HK-2 (cell line): Measurements from ENCODE around the gene JAZF1.

ENCODE experiments used
- DNase-seq: peaks from one replicate; pipeline ENCODE4 v3.0.0-alpha.2; 2018; ENCODE audit not compliant: unreplicated experiment

The JAZF1 gene

GRCh38 chr7:28075674-28076358 is 104.8 kb downstream of the JAZF1 start:
- no peak for DNase-seq

DNA sequence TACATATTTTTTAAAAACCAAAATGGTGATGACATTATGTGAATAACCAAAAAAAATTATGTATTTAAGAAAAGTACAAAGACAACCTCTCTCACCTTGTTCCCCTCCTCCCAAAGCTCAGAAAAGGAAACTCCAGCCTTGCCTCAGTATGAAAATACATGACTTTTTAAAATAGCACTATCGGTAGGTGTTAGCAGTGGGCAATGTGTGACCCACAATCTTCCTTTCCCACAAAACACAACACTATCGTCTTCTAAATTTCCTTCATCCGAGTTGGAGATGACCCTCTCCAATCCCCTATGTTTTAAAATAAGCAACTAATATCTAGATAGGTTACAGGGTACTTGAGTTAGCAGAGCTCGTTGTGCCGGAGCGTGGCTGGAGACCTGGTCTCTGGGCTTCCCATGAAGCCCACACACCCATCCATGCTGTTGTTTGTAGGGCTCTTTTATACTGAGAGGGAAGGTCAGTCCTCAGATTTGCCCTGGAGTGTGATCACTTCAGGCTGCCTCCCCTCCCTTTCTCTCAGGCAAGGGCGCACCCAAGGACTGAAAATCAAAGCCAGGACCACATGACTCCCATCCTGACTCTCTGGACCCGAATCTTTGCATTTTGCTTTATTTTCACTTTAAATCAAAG is 107.6 kb downstream of the JAZF1 start:
- DNase-seq, result no peak

DNA sequence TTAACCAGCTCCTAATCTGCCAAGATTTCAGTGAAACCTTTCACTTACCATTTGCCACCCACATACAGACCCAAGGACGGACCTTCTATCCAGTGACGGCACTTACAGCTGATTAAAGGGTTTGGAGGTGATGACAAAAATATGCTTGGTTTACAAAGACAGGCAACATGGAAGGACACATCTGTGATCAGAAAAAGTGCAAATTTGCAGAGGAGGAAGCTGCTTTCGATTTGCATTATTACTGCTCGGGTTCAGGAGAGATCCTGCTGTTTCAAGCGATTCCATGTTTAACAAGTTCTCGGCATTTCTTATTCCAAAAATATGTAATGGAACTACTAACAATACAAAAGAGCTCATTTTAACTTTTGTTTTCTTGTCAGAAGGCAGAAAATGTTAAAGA is 109.0 kb downstream of the JAZF1 start:
- no peak for DNase-seq

- DNase-seq, result no peak
Measured at GRCh38 chr7:28070297-28071055, 110.1 kb downstream of the JAZF1 start.

- DNase-seq, result no peak
Measured at GRCh38 chr7:28069807-28070206, 110.8 kb downstream of the JAZF1 start.

DNA sequence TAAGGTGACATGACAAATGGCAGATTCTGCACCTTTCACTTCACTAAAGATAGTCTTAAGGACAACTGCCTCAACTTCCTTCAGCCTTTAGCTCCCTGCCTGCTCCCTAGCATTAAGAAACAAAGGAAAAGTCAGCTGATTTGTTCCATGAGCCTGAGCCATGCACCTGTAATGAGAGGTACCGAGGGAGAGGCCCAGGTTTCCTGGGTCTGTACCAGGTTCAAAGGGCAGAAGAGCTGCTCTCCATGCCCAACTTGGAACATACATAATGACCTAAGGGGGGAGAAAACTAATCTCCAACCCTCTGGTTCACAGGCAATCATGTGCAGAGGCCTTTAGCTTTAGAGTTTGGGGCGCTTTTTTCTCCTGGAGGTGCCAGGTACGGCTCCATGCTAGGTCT is 111.2 kb downstream of the JAZF1 start:
- no peak for DNase-seq

DNA sequence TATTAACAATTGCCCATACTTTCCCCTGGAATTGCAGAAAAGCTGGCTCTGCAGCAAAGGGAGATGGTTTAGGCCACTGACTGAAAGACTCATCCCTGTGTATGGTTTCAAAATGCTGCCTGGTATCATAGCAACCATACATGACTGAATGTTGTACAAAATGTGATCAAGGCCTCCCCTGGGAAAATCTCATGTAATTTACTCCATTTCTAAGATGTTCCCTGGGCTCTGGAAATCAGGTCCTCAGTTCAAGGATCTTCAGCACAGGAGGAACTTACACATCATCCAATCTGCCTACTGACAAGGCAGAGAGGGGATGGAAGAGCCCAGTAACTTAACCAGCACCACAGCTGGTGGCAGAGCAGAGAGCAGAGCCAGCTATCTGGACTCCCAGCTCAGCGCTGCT is 111.8 kb downstream of the JAZF1 start:
- no peak for DNase-seq

DNA sequence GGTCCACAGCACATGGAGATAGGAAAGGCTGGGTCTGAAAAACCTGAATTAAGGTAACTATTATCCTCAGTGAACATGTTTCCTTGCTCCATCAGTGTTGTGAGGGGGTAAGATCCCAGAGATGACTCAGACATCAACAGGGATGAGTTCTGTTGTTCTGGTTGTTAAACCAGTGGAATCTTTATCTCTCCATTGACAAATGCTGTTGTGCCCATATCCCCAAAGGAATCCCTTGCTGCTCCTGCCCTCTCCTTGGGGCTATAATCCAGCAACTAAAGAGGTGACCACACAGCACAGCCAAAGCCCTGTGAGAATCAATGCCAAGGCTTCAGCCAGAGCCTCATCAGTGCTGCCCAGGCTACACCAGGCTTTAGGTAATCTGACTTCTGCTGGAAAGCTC is 113.4 kb downstream of the JAZF1 start:
- DNase-seq, result no peak

DNA sequence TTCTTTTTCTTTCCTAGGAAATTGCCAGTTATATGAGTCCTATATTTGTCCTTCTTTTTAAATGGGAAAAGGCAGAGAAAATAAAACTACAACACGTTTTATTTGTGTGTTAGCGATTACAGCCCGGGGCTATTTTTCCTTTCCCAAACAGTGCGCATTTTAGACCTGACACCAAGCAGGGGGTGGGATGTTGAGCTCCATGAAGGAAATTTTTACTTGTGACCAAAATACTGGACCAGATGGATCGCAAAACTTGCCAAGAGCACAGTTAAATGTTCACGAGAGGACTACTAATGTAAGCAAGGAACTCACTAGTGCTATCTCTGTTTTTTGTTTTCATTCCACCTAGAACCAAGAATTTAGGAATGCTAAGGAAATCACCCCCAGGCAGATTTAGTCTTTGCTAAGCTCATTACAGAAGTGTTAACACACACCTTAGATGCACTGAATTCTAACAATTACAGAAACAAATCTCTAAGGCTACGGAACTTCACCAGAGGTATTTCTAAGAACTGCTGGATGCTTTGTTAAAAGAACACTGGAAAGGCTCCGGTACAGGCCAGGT is 114.8 kb downstream of the JAZF1 start:
- DNase-seq, result no peak

DNA sequence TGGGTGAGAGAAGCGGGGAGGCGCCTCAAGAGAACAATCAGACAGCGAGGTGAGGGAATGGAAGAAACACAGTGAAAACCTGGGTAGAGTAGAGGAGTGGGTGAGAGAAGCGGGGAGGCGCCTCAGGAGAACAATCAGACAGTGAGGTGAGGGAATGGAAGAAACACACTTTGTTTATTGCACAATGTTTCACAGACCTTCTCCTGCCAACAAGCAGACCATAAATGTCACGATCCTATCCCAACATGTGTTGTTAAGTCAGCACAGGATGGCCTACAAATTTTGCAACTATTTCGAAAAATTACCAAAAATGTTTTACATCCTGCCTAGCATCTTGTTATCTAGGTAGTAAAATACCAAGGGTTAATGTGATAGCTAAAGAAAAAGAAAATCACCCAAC is 115.3 kb downstream of the JAZF1 start:
- no peak for DNase-seq

GRCh38 chr7:28064437-28064836 is 116.2 kb downstream of the JAZF1 start:
- DNase-seq, result no peak

DNA sequence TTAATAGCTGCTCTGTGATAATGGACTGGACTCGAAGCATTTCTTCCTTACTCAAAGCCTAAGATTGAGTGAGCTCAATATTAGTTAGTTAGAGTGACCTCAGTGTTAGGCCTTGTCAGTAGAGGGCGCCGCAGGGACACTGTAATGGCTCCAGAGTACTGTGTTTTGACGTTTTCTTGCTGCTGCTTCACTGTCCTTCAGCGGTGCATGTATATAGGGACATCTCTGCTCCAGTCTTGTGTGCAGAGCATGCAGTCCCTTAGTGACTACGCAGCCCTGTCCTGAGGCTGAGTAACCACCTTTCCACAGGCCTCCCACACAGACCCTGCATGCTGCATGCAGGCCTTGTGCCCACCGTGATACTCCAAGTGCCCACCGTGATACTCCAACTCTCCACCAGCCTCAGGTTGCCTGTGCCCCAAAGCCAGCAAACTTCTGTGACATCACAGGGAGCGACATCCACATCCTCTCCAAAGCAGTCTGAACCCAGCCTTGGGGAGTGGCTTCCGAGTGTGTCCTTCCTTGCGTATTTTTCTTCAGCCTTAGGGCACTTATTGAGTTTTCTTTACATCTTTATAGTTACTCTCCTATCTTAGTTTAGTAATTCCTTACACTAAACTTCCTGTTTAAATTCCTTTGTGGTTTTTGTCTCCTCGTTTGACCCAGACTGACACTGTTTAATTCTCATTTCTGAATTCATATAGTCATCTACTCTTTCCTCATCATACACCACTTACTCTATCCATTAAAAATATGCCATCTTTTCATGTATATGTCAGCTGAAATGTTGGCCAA is 118.2 kb downstream of the JAZF1 start:
- peak; percentile 55 for DNase-seq

- no peak for DNase-seq
Measured at GRCh38 chr7:28061824-28062196, 118.8 kb downstream of the JAZF1 start.

- no peak for DNase-seq
Measured at GRCh38 chr7:28060371-28060950, 120.1 kb downstream of the JAZF1 start.

DNA sequence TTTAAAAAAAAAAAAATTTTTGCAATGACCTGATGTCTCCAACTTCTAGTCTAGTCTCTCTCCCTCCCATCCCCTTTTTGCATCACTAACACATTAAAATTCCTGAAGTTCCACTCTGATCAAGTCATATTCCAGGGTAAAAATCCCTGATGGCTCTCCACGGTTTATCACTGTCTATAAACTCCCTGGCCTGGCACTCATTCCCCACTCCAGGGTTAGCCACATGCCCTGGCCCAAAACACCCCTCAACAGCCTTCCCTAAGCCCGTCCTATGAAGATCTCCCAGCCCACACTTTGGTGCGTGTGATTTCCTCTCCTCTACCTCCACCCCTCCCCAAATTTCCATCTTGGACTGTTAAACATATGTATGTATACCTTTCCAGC is 125.4 kb downstream of the JAZF1 start:
- DNase-seq, result no peak

DNA sequence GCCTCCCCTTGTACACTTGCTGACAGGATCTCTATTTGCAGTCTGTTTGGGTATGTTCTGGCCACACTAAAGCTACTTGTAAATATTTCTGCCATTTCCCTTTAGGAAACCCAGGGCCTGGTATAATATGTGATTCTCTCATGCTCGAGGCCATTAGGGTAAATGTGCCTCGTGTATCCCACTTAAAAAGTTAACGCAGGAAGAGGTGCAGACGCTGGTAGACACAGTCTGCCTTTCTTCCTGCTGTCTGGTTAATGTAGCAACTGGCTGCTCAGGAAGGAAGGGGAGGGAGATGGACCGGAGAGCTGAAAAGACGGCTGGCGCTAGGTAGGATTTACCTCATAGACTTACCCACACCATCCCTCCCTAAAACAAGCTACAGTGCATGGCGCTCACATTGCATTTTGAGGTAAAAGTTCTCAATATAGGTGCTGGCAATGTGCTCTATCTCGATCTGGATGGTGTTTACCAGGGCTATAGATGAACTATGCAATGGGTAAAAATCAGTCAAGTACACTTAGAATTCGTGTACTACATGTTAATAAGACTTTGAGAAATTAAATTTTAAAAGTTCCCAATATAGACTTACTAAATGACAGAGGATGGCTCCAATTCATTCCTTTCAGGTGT is 125.9 kb downstream of the JAZF1 start:
- no peak for DNase-seq

DNA sequence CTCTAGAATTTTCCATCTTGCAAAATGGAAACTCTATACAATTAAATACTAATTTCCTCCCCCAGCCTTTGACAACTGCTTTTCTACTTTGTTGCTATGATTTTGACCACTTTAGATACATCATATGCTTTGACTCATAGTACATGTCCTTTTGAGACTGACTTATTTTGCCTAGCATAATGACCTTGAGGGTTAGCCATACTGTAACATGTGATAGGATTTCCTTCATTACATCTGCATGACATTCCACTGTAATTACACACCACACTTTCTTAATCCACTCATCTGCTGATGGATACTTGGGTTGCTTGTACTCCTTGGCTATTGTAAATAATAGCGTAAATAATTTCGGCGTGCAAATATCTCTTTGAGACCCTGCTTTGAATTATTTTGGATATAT is 127.7 kb downstream of the JAZF1 start:
- DNase-seq, result no peak

DNA sequence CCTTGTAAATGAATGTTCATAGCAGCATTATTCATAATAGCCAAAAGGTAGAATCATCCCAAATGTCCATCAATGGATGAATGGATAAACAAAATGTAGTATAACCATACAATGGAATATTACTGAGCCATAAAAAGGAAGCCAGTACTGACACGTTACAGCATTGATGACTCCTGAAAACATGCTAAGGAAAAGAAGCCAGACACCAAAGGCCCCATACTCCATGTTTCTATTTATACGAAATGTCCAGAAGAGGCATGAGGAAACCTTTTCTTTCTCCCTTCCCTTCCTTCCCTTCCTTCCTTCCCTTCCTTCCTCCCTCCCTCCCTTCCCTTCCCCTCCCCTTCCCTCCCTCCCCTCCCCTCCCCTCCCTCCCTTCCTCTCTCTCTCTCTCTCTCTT is 131.9 kb downstream of the JAZF1 start:
- DNase-seq, result no peak

GRCh38 chr7:28046035-28046434 is 134.6 kb downstream of the JAZF1 start:
- no peak for DNase-seq

- DNase-seq, result no peak
Measured at GRCh38 chr7:28045592-28045991, 135.0 kb downstream of the JAZF1 start.

- DNase-seq, result no peak
Measured at GRCh38 chr7:28044825-28045224, 135.8 kb downstream of the JAZF1 start.
